Endothelial cell of umbilical vein (primary cell): ENCODE results near the gene ANKRD33. TPM values are rescaled to one million over a fixed set of nuclear protein-coding genes. Genes with fewer than 3 reads are reported as not detected.

Experiments
- BruUV-seq: library from RNA; stranded (reverse); fragments of 400-500 nt; replicated peaks from 2 replicates; lab custom pipeline; 2021; lab: Mats Ljungman, UMichigan
- CTCF ChIA-PET: fragments of 300-600, 350-600 bp; sonication (Branson Sonifier 250); formaldehyde crosslinking; loops from one replicate; lab custom pipeline; 2021; ENCODE audit warnings: antibody characterized with exemption, inconsistent platforms; lab: Charles Lee
- POLR2A ChIA-PET: fragments of 300-600, 350-600 bp; sonication (Branson Sonifier 250); formaldehyde crosslinking; loops from one replicate; lab custom pipeline; 2021; ENCODE audit warnings: antibody characterized with exemption, inconsistent platforms; lab: Charles Lee
- DNase-seq: peaks from one replicate; pipeline ENCODE4 v3.0.0-alpha.2; 2011; ENCODE audit warnings: low read depth, low spot score
- FAIRE-seq: peaks from 2 replicates; lab custom pipeline; 2011; peaks lifted over from hg19 to GRCh38; lab: Jason Lieb, UNC
- H2AFZ ChIP-seq: 2 replicates; pipeline ENCODE4 v1.6.0; 2012; ENCODE audit warnings: low read depth, low read length, control low read depth, inconsistent platforms
- H3K27ac ChIP-seq: 2 replicates; pipeline ENCODE4 v1.5.1; 2011; ENCODE audit warnings: low read depth, mild to moderate bottlenecking, control low read depth, low read length, moderate library complexity; ENCODE audit not compliant: insufficient read depth
- H3K27me3 ChIP-seq, 2 experiments: 2 replicates each; pipeline versions ENCODE4 v1.6.0 to v1.6.1; 2011; ENCODE audit warnings: low read length in 2 of 2, mixed read lengths in 1 of 2; ENCODE audit not compliant: control insufficient read depth in 2 of 2, insufficient read depth in 2 of 2
- H3K36me3 ChIP-seq, 2 experiments: 2 replicates in 1 of 2; 3 replicates in 1 of 2; pipeline ENCODE4 v1.5.1; 2011; ENCODE audit warnings: low read length in 2 of 2, mild to moderate bottlenecking in 1 of 2, moderate library complexity in 1 of 2; ENCODE audit not compliant: control insufficient read depth in 2 of 2, insufficient read depth in 2 of 2; ENCODE audit errors: extremely low read depth in 1 of 2
- H3K4me1 ChIP-seq: 3 replicates; pipeline ENCODE4 v1.5.1; 2011; ENCODE audit warnings: mild to moderate bottlenecking, low read length; ENCODE audit not compliant: control insufficient read depth, insufficient read depth; ENCODE audit errors: extremely low read depth
- H3K4me2 ChIP-seq: 2 replicates; pipeline ENCODE4 v1.6.1; 2011; ENCODE audit warnings: low read length, control low read depth, mixed read lengths; ENCODE audit not compliant: insufficient read depth
- H3K4me3 ChIP-seq, 3 experiments: fragments of 200-600 bp in 1 of 3; sonication (generic), shearing (Covaris generic) in 1 of 3; replicated peaks in 1 of 3; 2 replicates each; pipeline ENCODE4 v1.5.1; 2011 to 2016; ENCODE audit warnings: control low read depth in 3 of 3, low read length in 3 of 3, mild to moderate bottlenecking in 2 of 3, inconsistent platforms in 1 of 3, low read depth in 1 of 3, moderate library complexity in 1 of 3; ENCODE audit not compliant: insufficient read depth in 1 of 3
- H3K79me2 ChIP-seq: 2 replicates; pipeline ENCODE4 v1.6.0; 2012; ENCODE audit warnings: low read length, inconsistent platforms; ENCODE audit not compliant: control insufficient read depth, insufficient read depth
- H3K9ac ChIP-seq: replicated peaks from 2 replicates; pipeline ENCODE3; 2011; ENCODE audit warnings: low read length, control low read depth; ENCODE audit not compliant: insufficient read depth; ENCODE audit errors: extremely low read depth
- H3K9me1 ChIP-seq: replicated peaks from 3 replicates; pipeline ENCODE4 v1.6.0; 2011; ENCODE audit warnings: mild to moderate bottlenecking, low read length; ENCODE audit not compliant: control insufficient read depth, insufficient read depth; ENCODE audit errors: extremely low read depth
- H3K9me3 ChIP-seq: replicated peaks from 2 replicates; pipeline ENCODE4 v1.5.1; 2012; ENCODE audit warnings: low read length, inconsistent platforms; ENCODE audit not compliant: control insufficient read depth, insufficient read depth
- H4K20me1 ChIP-seq: replicated peaks from 2 replicates; pipeline ENCODE3; 2011; ENCODE audit warnings: mild to moderate bottlenecking, low read length; ENCODE audit not compliant: control insufficient read depth, insufficient read depth; ENCODE audit errors: extremely low read depth
- EZH2 ChIP-seq: IDR thresholded peaks from 2 replicates; pipeline ENCODE4 v1.6.1; 2012; ENCODE audit warnings: borderline replicate concordance, low read depth, mild to moderate bottlenecking, moderate library complexity, low read length, inconsistent platforms; ENCODE audit not compliant: severe bottlenecking
- FOS ChIP-seq: IDR thresholded peaks from 2 replicates; pipeline ENCODE4 v1.6.1; 2011; ENCODE audit warnings: mild to moderate bottlenecking, low read length, moderate library complexity, borderline replicate concordance; ENCODE audit not compliant: insufficient read depth
- GATA2 ChIP-seq: IDR thresholded peaks from 2 replicates; pipeline ENCODE4 v1.7.0; 2011; ENCODE audit warnings: low read depth, mild to moderate bottlenecking, moderate library complexity, mixed read lengths, low read length; ENCODE audit not compliant: insufficient read length, insufficient read depth
- JUN ChIP-seq: IDR thresholded peaks from 2 replicates; pipeline ENCODE4 v1.6.1; 2011; ENCODE audit warnings: borderline replicate concordance, low read depth; ENCODE audit not compliant: insufficient read length, insufficient read depth
- MAX ChIP-seq: IDR thresholded peaks from 2 replicates; pipeline ENCODE4 v1.6.1; 2011; ENCODE audit not compliant: insufficient read depth, insufficient read length
- MYC ChIP-seq: IDR thresholded peaks from one replicate; pipeline ENCODE4 v1.6.1; 2011; ENCODE audit warnings: mild to moderate bottlenecking, low read depth, low read length
- POLR2A ChIP-seq: IDR thresholded peaks from 2 replicates; pipeline ENCODE4 v1.6.1; 2012; ENCODE audit warnings: low read depth, mild to moderate bottlenecking, control low read depth, low read length
- POLR2AphosphoS5 ChIP-seq: IDR thresholded peaks from 2 replicates; pipeline ENCODE4 v1.6.1; 2012; ENCODE audit warnings: low read depth, mild to moderate bottlenecking, control low read depth, low read length, moderate library complexity; ENCODE audit not compliant: insufficient read depth
- dilution Hi-C: fragments of 300-500 bp; cut with MboI; formaldehyde crosslinking; loops from one replicate; pipeline ENCODE4 v1.15.0; 2019; ENCODE audit warnings: low sequenced_read_pairs; ENCODE audit not compliant: extremely low pct_ligation_motif_present
- intact Hi-C: fragments of 100-400 bp; cut with micrococcal nuclease; formaldehyde crosslinking; loops from one replicate; pipeline ENCODE4 v1.10.0; 2022
- polyA plus RNA-seq, 4 experiments: library from polyadenylated mRNA; depleted of rRNA in 3 of 4; stranded (reverse) in 3 of 4; unstranded in 1 of 4; fragments of >200 nt; gene quantifications; 2 replicates each; pipeline versions ENCODE4 v1.2.1 to v1.2.3, GENCODE V29; 2011 to 2012; ENCODE audit warnings: missing spikeins in 1 of 4
- total RNA-seq: library from RNA; stranded (reverse); gene quantifications from 2 replicates; pipeline ENCODE4 v1.2.3, GENCODE V29; 2021
- TF ChIP-seq, protein P1 (sequence below), 2 donors: IDR thresholded peaks; 1 replicate in 1 of 2; 2 replicates in 1 of 2; pipeline ENCODE4 v1.5.1; 2011; ENCODE audit warnings: low read length in 2 of 2, mild to moderate bottlenecking in 2 of 2, moderate library complexity in 2 of 2, control low read depth in 1 of 2, inconsistent platforms in 1 of 2, low read depth in 1 of 2; ENCODE audit not compliant: insufficient read depth in 1 of 2; ENCODE audit errors: extremely low read depth in 1 of 2

ANKRD33 gene
- total and polyA plus RNA-seq, 2 donors (not counting 3 experiments of a cell fraction or from before 2014, with no cell fraction given): 0.80 to 1.2 TPM

DNA sequence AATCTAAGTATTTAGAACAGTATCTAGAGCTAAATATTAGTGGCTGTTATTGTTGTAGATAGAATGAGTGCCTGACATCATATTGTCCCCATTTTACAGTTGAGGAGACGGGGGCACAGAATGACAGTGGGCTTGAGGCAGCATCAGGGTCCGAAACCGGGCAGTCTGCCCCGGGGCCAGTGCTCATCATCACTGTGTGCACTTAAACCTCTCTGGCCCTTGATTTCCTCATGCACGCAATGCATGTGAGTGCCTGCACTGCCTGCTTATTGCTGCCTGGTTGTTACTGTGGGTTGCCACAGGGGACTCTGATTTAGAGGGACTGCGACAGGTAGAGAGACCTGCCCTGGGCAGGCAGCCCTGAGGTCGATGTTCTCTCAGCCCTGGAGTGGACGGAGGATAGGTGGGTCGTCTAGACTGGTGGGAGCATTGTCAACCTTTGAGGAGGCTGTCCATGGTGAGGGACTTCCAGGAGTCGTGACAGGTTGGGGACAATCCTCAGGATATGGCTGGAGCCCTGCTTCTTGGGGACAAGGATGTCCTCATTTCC is 29.2 kb downstream of the ANKRD33 start:
- dilution Hi-C loops (no loop called here), intact Hi-C loops (no loop called here)
- no peaks in the 10 kb centered on the region for H3K9me1 ChIP-seq
- ChIA-PET POLR2A (interaction anchor here (1.2 kb wide), 1 partner anchor 12 kb away, joined by 3 read pairs; no protein-coding TSS in a partner anchor), CTCF (interaction anchor here (0.8 to 12.8 kb wide), 3 partner anchors 11 to 64 kb away, joined by 3 to 393 read pairs (median 4); no protein-coding TSS in a partner anchor)
- peaks cover 42 to 62% of the 10 kb centered on the region in 2 experiments for H3K36me3 ChIP-seq
- no peak overlapping the region for H3K9ac ChIP-seq
- H3K4me3 ChIP-seq: no peak overlapping the region
- no TSS peak for BruUV-seq
- no peaks in the 10 kb centered on the region for H3K27me3 ChIP-seq
- DNase-seq (no peak), FAIRE-seq (no peak)
- no peaks in the 10 kb centered on the region for H4K20me1 ChIP-seq
- H3K27ac ChIP-seq: no peak overlapping the region
- no peak overlapping the region for H2AFZ ChIP-seq
- H3K4me1 ChIP-seq: peaks cover 25% of the 10 kb centered on the region
- TF ChIP-seq POLR2A (no peak), EZH2 (no peak), MAX (no peak), GATA2 (no peak), POLR2AphosphoS5 (no peak), MYC (no peak), JUN (no peak), FOS (no peak)
- TF ChIP-seq, protein P1, sequence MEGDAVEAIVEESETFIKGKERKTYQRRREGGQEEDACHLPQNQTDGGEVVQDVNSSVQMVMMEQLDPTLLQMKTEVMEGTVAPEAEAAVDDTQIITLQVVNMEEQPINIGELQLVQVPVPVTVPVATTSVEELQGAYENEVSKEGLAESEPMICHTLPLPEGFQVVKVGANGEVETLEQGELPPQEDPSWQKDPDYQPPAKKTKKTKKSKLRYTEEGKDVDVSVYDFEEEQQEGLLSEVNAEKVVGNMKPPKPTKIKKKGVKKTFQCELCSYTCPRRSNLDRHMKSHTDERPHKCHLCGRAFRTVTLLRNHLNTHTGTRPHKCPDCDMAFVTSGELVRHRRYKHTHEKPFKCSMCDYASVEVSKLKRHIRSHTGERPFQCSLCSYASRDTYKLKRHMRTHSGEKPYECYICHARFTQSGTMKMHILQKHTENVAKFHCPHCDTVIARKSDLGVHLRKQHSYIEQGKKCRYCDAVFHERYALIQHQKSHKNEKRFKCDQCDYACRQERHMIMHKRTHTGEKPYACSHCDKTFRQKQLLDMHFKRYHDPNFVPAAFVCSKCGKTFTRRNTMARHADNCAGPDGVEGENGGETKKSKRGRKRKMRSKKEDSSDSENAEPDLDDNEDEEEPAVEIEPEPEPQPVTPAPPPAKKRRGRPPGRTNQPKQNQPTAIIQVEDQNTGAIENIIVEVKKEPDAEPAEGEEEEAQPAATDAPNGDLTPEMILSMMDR (IDR thresholded peaks at IDR 0.05; ENCODE audit: extremely low read depth in 1 of 2, insufficient read depth in 1 of 2, low read depth in 1 of 2, low read length in 2 of 2): no peak
- no peak overlapping the region for H3K4me2 ChIP-seq
- peaks cover 57% of the 10 kb centered on the region for H3K79me2 ChIP-seq
- no peaks in the 10 kb centered on the region for H3K9me3 ChIP-seq
